ENCODE data around the gene ABHD8.

GRCh38 chr19:17259934-17260333 lies 43.3 kb downstream of the ABHD8 start:
- no peak for TF ChIP-seq POLR2AphosphoS5 (IDR thresholded peaks at IDR 0.05; ENCODE audit: borderline replicate concordance, low read depth, low read length)
- TF ChIP-seq EZH2 (IDR thresholded peaks at IDR 0.05), result no peak
- TF ChIP-seq FOXP2 (optimal IDR thresholded peaks at IDR 0.05; ENCODE audit: control extremely low read depth, extremely low read length, insufficient read depth), result no peak

Measured in SK-N-MC (cell line).